Transverse colon (tissue), 4 donors: ENCODE measurements around the gene ECSIT. TPM values are rescaled to one million over a fixed set of nuclear protein-coding genes. Genes with fewer than 3 reads are reported as not detected.
"Not testable (repeated sequence)": the region's sequence is repeated elsewhere in the genome, so short reads cannot be mapped to it uniquely, and the experiment has no call there.

Experiments
- DNase-seq: peaks from one replicate; pipeline ENCODE4 v3.0.0-alpha.2; 2019
- H3K27ac ChIP-seq, 4 donors: fragments of 200-600 bp; sonication (generic); 2 replicates each; pipeline ENCODE4 v1.5.1; 2016 to 2018; ENCODE audit warnings: inconsistent platforms in 4 of 4
- H3K27me3 ChIP-seq: fragments of 200-600 bp; sonication (generic); 2 replicates; pipeline ENCODE4 v1.5.1; 2017; ENCODE audit warnings: inconsistent platforms
- H3K36me3 ChIP-seq, 4 donors: fragments of 200-600 bp; sonication (generic); 2 replicates each; pipeline ENCODE4 v1.5.1; 2017 to 2019; ENCODE audit warnings: inconsistent platforms in 4 of 4
- H3K4me1 ChIP-seq, 4 donors: fragments of 200-600 bp; sonication (generic); 2 replicates each; pipeline ENCODE4 v1.5.1; 2017 to 2020; ENCODE audit warnings: inconsistent platforms in 4 of 4
- H3K4me3 ChIP-seq, 4 donors: fragments of 200-600 bp; sonication (generic); 1 replicate in 1 of 4; 2 replicates in 3 of 4; pipeline versions ENCODE4 v1.5.1 to v1.6.1; 2017 to 2019; ENCODE audit warnings: inconsistent platforms in 4 of 4
- H3K9me3 ChIP-seq, 2 donors: fragments of 200-600 bp; sonication (generic); 2 replicates each; pipeline ENCODE4 v1.5.1; 2017 to 2019; ENCODE audit warnings: inconsistent platforms in 2 of 2
- EP300 ChIP-seq: sonication (generic); formaldehyde crosslinking; IDR thresholded peaks from one replicate; pipeline ENCODE4 v1.6.1; 2017; ENCODE audit warnings: antibody characterized with exemption, low read depth
- POLR2A ChIP-seq: fragments of 450-650 bp; IDR thresholded peaks from one replicate; pipeline ENCODE4 v1.6.1; 2016; ENCODE audit warnings: antibody characterized with exemption, mild to moderate bottlenecking, moderate library complexity
- POLR2AphosphoS5 ChIP-seq, 3 donors: sonication (generic); formaldehyde crosslinking; IDR thresholded peaks; one replicate each; pipeline ENCODE4 v1.6.1; 2016; ENCODE audit warnings: antibody characterized with exemption in 3 of 3
- WGBS, 2 donors: methylation state at CpG; one replicate each; pipeline ENCODE4 v1.1.5; 2018; ENCODE audit warnings: low coverage in 1 of 2; 5-methylcytosine and 5-hydroxymethylcytosine counted together
- in situ Hi-C, 4 donors: fragments of 200-750 bp; cut with MboI; loops; one replicate each; pipeline versions ENCODE4 v1.15.0 to v1.15.1; 2017; ENCODE audit warnings: low sequenced_read_pairs in 3 of 4, low pct_ligation_motif_present in 1 of 4, low pct_unique_long_range_greater_than_20kb in 1 of 4
- intact Hi-C: fragments of 100-400 bp; cut with DNase I; formaldehyde crosslinking; loops from one replicate; pipeline ENCODE4 v1.15.1; 2023; ENCODE audit warnings: low total_unique reads
- total RNA-seq, 4 donors: library from RNA; depleted of rRNA; stranded (reverse); fragments of >200 nt; gene quantifications; one replicate each; pipeline ENCODE4 v1.1.0, GENCODE V29; 2016
- TF ChIP-seq, protein P1 (sequence below), 5 experiments: fragments of 200-600 bp in 3 of 5; fragments of 450-650 bp in 2 of 5; sonication (generic) in 3 of 5; IDR thresholded peaks; 1 replicate in 2 of 5; 2 replicates in 3 of 5; pipeline ENCODE4 v1.5.1; 2016 to 2017; ENCODE audit warnings: antibody characterized with exemption in 5 of 5, inconsistent platforms in 3 of 5, mild to moderate bottlenecking in 2 of 5, moderate library complexity in 1 of 5

The ECSIT gene
- total RNA-seq, 4 donors from 2014 or later = 20.9 to 63.4 (median 39.1) TPM

DNA sequence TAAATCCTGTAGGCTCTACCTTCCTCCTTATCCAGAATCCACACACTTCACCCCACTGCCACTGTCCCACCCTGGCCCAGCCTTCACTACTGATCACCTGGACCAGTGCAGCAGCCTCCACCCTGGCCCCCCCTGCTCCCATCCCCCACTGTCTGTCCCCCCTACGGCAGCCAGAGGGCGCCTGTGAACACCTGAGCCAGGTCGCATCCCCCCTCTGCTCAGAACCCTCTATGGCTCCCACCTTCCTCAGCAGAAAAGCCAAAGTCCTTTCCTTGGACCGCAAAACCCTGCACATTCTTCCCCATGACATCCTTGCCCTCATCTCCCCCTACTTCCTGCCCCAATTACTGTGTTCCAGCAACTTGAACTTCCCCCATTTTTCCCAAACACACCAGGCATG, 68.7 kb downstream of the ECSIT start:
- H3K4me1 ChIP-seq = no peaks in the 10 kb centered on the region
- WGBS, 2 donors = 32 to 100% methylated on average over 1 to 4 of the region's 4 CpGs
- no peak overlapping the region for H3K4me3 ChIP-seq
- no peak for DNase-seq
- no peaks in the 10 kb centered on the region for H3K9me3 ChIP-seq
- in situ Hi-C loops (loop anchor here in 1 of 4 donors (25.0 kb wide), 1 partner anchor 173 kb away; the partner anchor contains the start of gene TSPAN16), intact Hi-C loops (no loop called here)
- no peak overlapping the region for H3K27ac ChIP-seq
- peaks cover 32% of the 10 kb centered on the region for H3K27me3 ChIP-seq
- TF ChIP-seq, protein P1, sequence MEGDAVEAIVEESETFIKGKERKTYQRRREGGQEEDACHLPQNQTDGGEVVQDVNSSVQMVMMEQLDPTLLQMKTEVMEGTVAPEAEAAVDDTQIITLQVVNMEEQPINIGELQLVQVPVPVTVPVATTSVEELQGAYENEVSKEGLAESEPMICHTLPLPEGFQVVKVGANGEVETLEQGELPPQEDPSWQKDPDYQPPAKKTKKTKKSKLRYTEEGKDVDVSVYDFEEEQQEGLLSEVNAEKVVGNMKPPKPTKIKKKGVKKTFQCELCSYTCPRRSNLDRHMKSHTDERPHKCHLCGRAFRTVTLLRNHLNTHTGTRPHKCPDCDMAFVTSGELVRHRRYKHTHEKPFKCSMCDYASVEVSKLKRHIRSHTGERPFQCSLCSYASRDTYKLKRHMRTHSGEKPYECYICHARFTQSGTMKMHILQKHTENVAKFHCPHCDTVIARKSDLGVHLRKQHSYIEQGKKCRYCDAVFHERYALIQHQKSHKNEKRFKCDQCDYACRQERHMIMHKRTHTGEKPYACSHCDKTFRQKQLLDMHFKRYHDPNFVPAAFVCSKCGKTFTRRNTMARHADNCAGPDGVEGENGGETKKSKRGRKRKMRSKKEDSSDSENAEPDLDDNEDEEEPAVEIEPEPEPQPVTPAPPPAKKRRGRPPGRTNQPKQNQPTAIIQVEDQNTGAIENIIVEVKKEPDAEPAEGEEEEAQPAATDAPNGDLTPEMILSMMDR (IDR thresholded peaks at IDR 0.05) = peak in 1 of 5 experiments; percentile 6
- no peak for TF ChIP-seq POLR2AphosphoS5 (IDR thresholded peaks at IDR 0.05)
- no peaks in the 10 kb centered on the region for H3K36me3 ChIP-seq

GRCh38 chr19:11458912-11459311, 70.0 kb downstream of the ECSIT start:
- H3K4me3 ChIP-seq, H3K9me3 ChIP-seq, H3K27ac ChIP-seq, DNase-seq, H3K4me1 ChIP-seq, intact Hi-C loops, H3K36me3 ChIP-seq: not testable (repeated sequence)
- WGBS, 2 donors = 80 to 81% methylated on average over 11 of the region's 11 CpGs
- in situ Hi-C loops = loop anchor here in 1 of 4 donors (25.0 kb wide), 1 partner anchor 172 kb away; the partner anchor contains the start of gene TSPAN16
- peaks cover 32% of the 10 kb centered on the region for H3K27me3 ChIP-seq

- intact Hi-C loops = no loop called here
- TF ChIP-seq POLR2AphosphoS5 (IDR thresholded peaks at IDR 0.05) = no peak
- TF ChIP-seq, protein P1 (IDR thresholded peaks at IDR 0.05) = no peak
- TF ChIP-seq POLR2A = no peak
- TF ChIP-seq EP300 = no peak
Observed at GRCh38 chr19:11458236-11458900, 70.6 kb downstream of the ECSIT start.

DNA sequence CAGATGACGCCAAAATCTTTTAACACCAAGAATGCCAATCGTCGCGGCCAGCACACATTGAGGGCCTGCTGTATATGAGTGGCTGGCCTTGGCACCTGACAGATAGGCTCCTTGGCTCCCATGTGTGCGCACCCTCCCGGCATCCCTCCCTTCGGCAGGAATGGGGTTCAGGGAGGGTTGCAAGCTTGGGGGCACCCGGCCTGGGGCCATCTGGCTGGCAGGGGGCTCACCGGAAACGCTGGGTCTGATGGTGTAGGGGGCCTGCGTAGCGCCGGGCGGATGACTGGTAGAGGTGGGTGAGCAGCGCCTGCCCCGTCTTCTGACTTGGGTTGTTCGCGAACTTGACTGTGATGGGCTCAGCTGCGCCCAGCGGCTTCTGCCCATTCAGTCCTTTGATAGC, 71.1 kb downstream of the ECSIT start:
- no peaks in the 10 kb centered on the region for H3K4me1 ChIP-seq
- DNase-seq = no peak
- no peak overlapping the region for H3K4me3 ChIP-seq
- WGBS, 2 donors = 84% methylated on average over 20 of the region's 20 CpGs; no CpG with 5 or more reads in 1 of the 2 donors
- in situ Hi-C loops = loop anchor here in 1 of 4 donors (25.0 kb wide), 1 partner anchor 171 kb away; the partner anchor contains the start of gene TSPAN16
- peaks cover 36% of the 10 kb centered on the region for H3K27me3 ChIP-seq
- TF ChIP-seq POLR2AphosphoS5 (IDR thresholded peaks at IDR 0.05) = no peak
- TF ChIP-seq, protein P1 (IDR thresholded peaks at IDR 0.05) = no peak
- TF ChIP-seq POLR2A = no peak
- no peak for TF ChIP-seq EP300
- H3K27ac ChIP-seq = no peak overlapping the region
- H3K9me3 ChIP-seq = no peaks in the 10 kb centered on the region
- intact Hi-C loops = no loop called here
- no peaks in the 10 kb centered on the region for H3K36me3 ChIP-seq

More at GRCh38 chr19:11458236-11458900, 70.6 kb downstream of the ECSIT start:
- in situ Hi-C loops = loop anchor here in 1 of 4 donors (25.0 kb wide), 1 partner anchor 171 kb away; the partner anchor contains the start of gene TSPAN16
- Histone ChIP-seq H3K4me3 (no peak overlapping the region), H3K36me3 (no peaks in the 10 kb centered on the region), H3K9me3 (no peaks in the 10 kb centered on the region), H3K27me3 (peaks cover 32% of the 10 kb centered on the region), H3K27ac (no peak overlapping the region), H3K4me1 (no peaks in the 10 kb centered on the region)
- DNase-seq = no peak
- 83 to 100% methylated on average over 1 to 19 of the region's 19 CpGs for WGBS, 2 donors
